ENCODE data around the gene DENND1B. TPM values are rescaled to one million over a fixed set of nuclear protein-coding genes. Genes with fewer than 3 reads are reported as not detected.

Gene DENND1B
- total and polyA plus RNA-seq, 9 of the 15 experiments (the other 6 are each of a cell fraction or from before 2014, with no cell fraction given) = 2.1 to 12.1 (median 7.5) TPM

DNA sequence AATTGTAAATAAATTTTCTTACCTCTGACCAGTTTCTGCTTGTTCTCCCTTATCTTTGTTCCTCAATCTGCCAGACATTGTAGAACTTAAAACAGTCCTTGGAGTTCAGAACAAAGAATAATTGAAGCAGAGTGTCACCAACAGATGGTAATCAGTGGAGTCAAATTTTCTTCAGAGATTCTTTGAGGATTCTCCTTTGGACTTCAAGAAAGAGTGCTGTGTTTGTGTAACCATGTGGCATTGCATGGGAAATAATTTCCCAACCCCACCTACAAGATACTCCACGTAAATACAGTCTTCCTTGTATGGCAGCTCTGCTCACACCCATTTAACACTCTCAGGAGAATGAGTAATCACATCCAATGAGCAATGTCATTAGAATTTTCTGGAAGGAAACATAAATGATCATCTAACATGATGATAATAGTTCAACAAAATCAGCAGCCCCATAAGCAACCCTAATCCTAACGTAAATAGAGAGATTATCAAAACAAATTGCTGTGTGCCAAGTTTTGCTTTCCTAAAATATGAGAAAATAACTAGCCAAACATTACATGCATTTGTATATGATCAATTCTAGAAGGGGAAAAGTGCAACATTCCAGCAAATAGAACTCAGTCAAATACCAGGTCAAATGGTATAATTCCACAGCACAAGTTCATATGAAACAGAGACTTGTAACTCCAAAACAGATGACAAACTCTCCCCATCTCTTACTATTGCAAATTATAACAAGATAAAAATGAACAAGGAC is 6.9 kb upstream of the DENND1B start (continued):
- TF ChIP-seq MGA (IDR thresholded peaks at IDR 0.05) (no peak), HDAC1 (IDR thresholded peaks at IDR 0.05) (no peak), ZFX (CRISPR knock-in tag; IDR thresholded peaks at IDR 0.05) (no peak), RCOR1 (IDR thresholded peaks at IDR 0.05; ENCODE audit: borderline replicate concordance in 1 of 2, low read depth in 2 of 2, low read length in 2 of 2) (no peak), MEIS2 (IDR thresholded peaks at IDR 0.05; ENCODE audit: partially characterized antibody) (peak; percentile 35)
- TF ChIP-seq, protein P1, sequence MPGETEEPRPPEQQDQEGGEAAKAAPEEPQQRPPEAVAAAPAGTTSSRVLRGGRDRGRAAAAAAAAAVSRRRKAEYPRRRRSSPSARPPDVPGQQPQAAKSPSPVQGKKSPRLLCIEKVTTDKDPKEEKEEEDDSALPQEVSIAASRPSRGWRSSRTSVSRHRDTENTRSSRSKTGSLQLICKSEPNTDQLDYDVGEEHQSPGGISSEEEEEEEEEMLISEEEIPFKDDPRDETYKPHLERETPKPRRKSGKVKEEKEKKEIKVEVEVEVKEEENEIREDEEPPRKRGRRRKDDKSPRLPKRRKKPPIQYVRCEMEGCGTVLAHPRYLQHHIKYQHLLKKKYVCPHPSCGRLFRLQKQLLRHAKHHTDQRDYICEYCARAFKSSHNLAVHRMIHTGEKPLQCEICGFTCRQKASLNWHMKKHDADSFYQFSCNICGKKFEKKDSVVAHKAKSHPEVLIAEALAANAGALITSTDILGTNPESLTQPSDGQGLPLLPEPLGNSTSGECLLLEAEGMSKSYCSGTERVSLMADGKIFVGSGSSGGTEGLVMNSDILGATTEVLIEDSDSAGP (CRISPR knock-in tag; IDR thresholded peaks at IDR 0.05) = no peak
- TF ChIP-seq, protein P2, sequence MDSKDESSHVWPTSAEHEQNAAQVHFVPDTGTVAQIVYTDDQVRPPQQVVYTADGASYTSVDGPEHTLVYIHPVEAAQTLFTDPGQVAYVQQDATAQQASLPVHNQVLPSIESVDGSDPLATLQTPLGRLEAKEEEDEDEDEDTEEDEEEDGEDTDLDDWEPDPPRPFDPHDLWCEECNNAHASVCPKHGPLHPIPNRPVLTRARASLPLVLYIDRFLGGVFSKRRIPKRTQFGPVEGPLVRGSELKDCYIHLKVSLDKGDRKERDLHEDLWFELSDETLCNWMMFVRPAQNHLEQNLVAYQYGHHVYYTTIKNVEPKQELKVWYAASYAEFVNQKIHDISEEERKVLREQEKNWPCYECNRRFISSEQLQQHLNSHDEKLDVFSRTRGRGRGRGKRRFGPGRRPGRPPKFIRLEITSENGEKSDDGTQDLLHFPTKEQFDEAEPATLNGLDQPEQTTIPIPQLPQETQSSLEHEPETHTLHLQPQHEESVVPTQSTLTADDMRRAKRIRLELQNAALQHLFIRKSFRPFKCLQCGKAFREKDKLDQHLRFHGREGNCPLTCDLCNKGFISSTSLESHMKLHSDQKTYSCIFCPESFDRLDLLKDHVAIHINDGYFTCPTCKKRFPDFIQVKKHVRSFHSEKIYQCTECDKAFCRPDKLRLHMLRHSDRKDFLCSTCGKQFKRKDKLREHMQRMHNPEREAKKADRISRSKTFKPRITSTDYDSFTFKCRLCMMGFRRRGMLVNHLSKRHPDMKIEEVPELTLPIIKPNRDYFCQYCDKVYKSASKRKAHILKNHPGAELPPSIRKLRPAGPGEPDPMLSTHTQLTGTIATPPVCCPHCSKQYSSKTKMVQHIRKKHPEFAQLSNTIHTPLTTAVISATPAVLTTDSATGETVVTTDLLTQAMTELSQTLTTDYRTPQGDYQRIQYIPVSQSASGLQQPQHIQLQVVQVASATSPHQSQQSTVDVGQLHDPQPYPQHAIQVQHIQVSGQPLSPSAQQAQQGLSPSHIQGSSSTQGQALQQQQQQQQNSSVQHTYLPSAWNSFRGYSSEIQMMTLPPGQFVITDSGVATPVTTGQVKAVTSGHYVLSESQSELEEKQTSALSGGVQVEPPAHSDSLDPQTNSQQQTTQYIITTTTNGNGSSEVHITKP (IDR thresholded peaks at IDR 0.05; ENCODE audit: partially characterized antibody) = no peak
- TF ChIP-seq, protein P3, sequence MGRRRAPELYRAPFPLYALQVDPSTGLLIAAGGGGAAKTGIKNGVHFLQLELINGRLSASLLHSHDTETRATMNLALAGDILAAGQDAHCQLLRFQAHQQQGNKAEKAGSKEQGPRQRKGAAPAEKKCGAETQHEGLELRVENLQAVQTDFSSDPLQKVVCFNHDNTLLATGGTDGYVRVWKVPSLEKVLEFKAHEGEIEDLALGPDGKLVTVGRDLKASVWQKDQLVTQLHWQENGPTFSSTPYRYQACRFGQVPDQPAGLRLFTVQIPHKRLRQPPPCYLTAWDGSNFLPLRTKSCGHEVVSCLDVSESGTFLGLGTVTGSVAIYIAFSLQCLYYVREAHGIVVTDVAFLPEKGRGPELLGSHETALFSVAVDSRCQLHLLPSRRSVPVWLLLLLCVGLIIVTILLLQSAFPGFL (CRISPR knock-in tag; IDR thresholded peaks at IDR 0.05) = no peak
